HG03175 (cell line): Measurements from ENCODE around the gene P4HB.

Experiments used
- ATAC-seq: cut with Tn5 transposase; IDR thresholded peaks from one replicate; pipeline ENCODE4 v1.9.1; 2021; ENCODE audit warnings: mild to moderate bottlenecking, moderate library complexity; ENCODE audit not compliant: unreplicated experiment

P4HB gene

DNA sequence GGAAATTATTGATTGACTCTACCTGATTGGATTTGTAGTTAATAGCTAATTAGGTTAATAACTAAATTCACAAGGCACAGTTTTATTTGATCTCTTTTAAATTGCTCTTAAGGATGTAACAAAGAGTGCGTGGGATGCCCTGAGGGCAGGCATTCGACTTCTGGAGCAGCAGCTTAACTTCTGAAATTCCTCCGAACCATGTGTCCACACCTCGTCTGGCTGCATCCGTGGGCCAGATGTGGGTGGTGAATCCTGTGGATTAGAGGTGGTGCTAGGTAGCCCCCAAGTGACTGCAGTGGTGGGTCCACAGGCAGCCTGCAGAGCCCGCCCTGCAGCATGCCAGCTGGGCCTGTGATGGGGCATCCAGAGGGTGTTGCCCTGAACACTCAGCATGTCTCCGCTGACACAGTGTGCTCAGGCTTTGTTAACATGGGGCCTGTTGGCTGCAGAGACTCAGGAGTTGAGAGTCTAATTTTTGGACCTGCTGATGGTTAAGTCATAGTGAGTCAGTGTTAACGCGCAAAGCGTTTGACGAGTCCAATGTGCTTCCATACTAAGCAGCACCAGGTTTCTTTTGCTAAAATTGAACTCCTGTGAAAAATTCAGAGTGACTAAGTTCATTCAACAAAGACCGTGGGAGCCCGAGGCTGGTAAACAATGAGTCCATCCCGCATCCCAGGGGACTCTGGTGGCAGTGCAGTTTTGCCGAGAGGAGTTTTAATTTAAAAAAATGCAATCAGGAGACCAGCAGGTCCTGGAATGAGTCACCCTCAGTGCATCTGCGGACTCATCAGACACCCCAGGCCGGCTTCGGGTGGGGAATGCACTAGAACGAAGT lies 37.9 kb upstream of the P4HB start:
- ATAC-seq, result no peak

DNA sequence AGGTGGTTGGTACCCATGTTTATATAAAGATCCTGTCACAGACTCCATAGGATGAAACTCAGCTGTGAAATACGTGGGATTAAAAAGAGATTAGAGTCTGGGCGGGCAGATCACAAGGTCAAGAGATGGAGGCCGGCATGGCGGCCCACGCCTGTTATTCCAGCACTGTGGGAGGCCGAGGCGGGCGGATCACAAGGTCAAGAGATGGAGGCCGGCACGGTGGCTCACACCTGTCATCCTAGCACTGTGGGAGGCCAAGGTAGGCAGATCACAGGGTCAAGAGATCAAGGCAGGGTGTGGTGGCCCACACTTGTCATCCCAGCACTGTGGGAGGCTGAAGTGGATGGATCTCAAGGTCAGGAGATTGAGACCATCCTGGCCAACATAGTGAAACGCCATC lies 35.1 kb upstream of the P4HB start:
- no peak for ATAC-seq

DNA sequence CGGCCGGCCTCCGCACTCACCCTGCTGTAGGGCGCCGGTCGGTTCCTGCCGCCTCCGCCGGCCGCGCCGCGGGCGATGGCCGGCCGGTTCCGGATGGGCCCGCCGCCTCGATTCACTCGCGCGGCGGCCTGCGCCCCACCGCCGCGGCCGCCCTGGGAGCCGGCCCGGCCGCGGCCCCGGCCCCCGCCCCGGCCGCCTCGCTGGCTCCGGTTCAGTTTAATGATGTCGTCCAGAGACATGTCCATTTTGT lies 30.9 kb upstream of the P4HB start:
- ATAC-seq, result no peak

DNA sequence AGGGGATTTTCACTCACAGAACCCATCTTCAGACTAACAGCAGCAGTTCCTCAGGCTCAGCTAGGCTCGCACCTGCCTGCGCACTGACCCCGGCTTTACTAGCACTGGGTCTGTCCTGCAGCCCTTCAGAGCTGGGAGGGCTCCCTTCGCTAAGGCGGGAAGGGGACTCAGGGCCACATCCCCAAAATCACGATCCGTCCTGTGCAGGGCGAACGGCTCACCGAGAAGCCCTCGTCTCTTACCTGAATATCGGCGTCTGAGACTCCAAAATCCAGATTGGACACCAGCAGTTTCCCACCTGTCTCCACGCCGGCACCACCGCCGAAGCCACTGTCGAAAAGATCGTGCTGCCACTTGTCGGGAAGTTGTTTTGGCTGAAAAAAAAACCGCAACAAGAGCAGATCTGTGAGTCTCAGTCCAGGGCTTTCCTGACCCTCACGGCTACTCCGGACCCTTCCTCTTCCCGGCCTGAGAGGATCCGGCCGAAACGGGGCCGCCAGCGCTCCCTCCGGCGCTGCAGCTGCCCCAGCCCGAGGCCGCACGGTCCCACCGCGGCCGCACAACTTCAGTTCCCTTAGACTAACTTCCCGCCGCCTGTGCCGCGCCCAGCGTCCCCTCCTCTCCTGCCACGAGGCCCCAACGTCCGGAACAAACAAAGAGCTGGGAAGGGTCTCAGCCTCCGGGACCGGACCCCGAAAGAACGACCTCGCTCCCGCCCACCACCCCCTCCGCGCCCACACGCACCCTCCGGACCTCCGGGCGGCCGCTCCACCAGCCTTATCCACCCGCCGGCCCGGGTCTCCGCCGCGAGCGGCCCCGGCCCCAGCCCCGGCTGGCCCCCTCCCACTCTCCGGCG lies 30.3 kb upstream of the P4HB start:
- ATAC-seq, result peak; percentile 7

DNA sequence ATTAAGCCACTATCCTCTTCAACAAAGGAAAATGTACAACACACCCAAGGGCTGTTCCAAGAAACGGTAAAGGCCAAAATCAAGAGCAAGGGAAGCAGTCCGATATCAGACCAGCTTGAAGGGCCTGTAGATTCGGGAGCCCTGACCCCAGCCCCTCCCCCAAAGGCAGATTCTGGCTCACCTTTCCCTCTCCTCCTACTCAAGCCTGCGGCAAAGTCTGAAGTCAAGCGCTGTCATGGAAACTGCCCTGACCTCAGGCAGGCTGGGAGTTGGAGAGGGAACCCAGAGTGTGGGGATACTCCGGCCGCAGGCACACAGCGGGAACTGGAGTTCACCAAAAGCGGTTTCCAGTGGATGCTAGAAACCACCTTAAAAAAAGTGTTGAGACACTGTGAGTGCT lies 29.3 kb upstream of the P4HB start:
- ATAC-seq, result no peak

DNA sequence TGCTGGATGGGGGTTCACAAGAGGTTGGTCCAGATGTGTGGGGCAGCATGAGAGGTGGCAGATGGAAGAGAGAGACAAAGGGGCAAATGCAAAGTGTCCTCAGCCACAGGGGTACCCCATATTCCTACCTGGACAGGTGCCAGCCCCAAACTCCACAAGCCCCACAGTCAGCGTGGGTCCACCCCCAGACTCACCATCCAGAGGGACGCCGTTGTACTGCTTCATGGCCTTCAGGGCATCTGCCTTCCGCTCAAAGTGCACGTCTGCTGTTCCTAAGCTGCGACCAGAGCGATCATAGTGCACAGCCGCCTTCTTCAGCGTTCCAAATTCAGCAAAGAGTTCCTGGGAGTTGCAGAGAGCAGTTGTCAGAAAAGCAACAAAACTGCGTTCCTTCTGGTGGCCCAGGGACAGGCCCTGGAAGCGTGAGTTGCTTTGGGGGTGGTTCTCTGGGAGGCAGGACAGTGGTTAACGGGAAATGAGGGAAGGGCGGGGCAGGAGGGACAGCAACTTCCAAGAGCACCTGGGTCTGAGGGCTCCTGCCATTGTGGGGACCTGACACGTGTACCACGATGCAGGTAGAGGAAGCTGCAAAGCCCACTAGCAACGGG lies 28.8 kb upstream of the P4HB start:
- ATAC-seq, result no peak

DNA sequence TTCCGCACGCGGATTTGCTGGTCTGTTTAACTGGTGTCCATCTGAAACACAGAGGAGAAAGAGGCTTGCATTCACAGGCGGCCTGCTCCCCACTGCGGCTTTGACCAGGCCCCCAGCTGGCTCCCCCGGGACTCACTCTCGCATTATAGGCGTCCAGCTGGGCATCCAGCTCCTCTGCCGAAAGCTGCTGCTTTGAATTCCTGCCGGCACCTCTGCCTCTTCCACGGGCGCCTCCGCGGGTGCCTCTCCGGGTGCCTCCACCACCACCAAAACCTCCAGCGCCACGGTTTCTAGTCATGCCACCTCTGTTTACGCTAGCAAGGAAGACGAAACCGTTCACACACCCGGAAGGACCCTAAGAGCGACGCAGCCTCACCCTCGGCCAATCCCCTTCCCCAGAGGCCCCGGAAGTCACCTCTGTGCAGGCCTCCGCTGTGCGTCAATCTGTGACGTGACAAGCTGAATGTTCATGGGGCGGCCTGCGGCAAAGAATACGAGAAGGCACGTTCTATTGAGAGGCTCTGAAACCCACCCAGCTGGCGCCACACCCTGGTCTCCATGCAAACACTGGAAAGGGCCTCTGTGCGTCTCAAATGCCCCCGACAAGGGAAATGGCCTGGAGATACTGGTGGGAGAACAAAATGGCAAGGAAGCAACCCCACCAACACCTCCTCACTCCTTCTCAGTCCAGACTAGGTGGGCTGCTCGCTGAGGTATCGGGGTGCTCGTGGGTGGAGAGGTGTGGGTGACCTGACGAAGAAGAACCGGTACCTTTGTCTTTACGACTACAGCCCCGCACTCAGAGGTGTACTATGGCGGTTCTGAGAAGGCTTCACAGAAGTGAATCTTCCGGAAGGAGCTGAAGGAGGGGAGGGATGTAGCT lies 28.0 kb upstream of the P4HB start:
- no peak for ATAC-seq

DNA sequence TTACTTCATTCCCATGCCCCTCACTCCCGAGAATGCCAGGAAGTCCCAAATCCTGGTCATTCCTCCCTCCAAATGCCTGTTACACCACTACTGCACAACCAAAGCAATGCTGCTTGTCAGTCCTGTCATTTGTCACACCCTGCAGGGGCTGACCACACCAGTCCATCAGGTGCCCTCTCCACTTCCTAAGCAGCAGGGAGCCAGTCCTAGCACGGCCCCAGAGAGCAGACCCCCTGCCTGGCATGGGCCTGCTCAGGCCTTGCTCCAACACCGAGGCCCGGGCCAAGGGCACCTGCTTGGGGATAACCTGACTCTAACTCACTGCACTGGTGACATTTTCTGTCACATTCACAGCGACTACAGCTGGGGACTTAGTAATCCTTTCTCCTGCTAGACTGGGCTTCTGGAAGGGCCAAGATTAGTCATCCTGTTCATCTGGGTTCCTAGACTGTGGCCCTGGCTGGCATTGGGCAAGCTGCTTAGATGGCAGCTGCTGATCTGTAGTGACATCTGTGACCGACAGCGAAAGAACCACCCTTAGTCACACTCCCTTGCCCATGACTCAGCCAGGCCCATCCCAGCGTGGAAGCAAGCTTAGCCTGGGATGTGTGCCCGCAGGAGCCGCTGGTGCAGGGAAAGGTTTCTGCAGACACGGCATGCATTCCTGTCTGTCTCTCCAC lies 25.7 kb upstream of the P4HB start:
- no peak for ATAC-seq

DNA sequence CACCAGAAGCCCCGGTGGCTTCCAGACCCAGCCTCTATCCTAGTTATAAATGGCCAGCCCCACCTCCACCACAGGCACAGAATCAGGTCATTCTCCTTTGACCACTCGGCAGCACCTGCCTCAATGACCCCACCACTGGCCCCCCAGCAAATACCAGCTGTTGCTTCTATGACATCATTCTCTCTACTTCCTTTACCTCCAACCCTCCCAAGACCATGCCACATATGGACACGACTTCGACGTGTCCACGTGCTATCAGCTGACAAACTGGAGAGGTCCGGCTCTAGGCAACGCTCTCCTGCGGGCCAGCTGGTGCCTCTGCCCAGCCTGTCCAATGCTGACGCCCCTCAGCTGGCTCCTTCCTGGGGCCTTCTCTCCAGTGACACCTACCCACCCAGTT lies 25.1 kb upstream of the P4HB start:
- ATAC-seq, result no peak

DNA sequence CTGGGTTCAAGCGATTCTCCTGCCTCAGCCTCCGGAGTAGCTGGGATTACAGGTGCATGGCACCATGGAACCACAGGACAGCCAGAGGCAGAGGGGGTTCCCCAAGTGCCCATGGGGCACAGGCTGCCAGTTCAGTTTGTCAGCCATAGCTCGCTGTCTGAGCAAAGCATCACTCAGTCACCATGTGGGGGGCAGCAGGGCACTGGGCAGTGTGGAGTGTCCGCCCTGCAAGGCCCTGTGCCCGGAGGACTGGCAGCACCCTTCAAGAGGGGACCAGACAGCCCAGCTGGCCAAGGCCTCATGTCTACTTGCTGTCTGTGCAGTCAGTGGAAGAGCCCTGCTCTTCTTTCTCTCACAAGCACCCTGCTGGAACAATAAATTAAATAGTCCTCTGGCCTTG lies 24.6 kb upstream of the P4HB start:
- ATAC-seq, result no peak

DNA sequence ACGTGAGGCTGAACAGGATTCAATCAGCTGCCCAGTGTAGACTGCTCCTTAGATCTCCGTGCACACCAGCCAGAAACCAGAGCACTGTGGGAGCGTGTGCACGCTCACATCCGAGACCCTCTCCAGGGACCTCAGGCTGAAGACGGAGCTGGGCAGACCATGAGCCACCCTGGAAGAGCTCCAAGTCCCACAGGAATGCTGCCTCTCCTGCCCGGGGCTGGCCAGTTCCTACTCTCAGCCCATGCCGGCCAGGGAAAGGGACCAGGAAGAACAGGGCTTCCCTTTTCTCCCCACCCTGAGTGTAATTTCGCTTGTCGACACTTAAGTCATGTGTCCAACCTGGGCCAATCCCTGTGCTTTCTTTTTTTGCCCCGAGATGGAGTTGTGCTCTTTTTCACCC lies 24.2 kb upstream of the P4HB start:
- ATAC-seq, result no peak

DNA sequence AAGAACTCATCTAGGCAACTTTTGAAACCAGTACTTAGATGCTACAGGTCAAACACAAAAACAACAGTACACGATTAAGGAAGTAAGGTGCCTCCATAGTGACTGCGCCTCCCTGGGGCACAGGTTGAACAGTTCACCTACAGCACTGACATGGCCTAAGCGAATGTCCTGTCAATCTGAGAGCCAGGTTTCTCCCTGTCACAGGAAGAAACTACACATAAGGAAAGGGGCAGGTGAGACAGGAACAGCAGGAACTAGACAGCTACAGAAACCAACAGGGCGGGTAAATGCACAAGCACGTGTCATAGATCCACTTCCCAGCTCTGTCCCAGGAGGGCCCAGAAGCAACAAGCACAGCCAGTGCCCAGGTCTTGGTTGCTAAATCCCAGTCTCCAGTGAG lies 18.8 kb upstream of the P4HB start:
- ATAC-seq, result no peak

DNA sequence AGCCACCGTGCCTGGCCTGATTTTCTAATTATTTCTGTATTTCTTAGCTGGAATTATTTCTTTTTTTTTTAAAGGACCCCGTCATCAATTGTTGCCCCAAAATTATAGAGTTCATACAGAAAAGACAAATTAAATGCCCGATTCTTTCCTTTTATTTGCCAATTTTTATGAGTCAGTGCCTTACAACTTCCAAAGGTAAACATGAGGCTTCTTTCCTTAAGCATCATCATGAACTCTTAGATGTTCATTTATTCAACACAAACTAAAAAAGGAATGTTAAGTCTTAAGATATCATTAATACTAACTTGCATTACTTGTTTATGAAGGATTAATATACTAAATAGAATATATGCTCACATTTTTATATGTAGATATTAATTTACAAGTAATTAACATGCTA lies 18.0 kb upstream of the P4HB start:
- no peak for ATAC-seq

DNA sequence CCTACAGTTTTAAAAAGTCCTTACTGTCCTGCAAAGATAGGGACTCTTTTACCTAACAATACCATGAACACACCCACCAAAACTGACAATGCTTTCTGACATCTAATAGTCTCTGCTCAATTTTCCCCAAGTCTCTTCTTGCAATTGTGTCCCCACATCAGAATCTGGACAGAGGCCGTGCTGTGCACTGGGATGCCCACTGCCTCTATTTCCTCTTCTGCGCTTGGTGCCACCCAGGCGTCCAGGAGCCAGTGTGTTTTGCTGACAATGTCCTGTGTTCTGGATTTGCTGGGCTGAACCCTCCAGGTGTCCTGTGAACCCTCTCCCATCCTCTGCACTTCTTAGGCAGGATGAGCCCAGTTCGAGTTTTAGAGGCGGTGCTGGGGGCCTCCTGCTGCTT lies 17.2 kb upstream of the P4HB start:
- no peak for ATAC-seq

DNA sequence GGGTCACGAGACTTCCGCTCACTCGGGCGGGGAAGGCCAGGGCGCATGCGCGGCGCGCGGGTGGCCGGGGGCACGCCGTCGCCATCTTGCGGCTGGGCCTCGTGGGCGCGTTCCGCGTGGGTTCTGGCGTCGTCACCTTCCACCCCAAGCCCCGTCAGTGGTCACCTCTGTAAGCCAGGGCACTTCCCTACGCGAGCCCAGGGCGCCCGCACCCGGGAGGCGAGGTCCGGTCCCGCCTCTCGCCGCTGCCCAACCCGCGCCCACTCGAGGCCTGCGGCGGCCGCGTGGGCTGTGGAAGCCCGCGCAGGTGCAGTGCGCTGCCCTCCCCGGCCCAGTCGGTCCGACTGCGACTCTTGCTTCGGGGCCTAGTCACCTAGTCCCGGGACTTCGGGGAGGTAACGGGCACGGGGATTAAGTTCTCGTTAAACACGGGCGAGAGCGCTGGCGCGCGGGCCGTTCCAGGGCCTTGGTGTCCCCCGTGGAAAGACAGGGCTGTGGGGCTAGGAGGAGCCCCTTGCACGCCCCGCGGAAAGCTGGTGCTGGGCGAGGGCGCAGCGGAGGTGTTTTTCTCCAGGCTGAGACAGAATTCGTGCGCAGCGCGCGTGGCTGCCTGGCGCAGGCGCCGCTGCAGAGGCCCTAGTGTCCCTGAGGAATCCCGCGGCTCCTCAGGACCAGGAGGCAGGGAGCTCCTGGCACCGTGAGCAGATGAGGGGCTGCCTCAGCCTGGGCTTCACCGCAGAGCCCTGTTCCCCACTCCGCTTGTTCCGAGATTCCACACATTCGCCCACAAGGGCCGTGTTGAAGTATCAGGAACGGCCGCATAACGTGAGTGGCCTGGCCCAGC lies 11.3 kb upstream of the P4HB start:
- peak; percentile 59 for ATAC-seq

DNA sequence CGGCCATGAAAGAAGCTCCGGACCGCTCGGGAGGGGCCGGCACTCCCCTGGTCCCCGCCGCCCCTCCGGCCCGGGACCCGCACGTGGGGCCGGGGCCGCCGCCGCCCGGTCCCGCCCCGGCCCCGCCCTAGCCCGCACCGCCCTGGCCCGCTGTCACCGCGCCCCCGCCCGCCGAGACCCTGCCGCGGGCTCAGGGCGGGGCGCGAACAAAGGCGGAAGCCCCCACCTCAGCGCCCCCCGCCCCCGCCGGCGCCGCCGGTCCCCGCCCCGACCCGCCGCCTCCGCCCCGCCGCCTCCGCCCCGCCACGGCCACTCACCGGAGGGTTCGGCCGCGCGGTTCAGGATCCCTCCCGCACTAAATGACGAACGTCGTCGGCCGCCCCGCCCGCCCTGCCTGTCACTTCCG lies 10.6 kb upstream of the P4HB start, which contains the start of gene ARHGDIA:
Gene ARHGDIA (minus strand): TSS at position 357 of the 406 bp plus-strand sequence. CDS start 1,407 bp downstream, outside the sequence.
- peak; percentile 18 for ATAC-seq

DNA sequence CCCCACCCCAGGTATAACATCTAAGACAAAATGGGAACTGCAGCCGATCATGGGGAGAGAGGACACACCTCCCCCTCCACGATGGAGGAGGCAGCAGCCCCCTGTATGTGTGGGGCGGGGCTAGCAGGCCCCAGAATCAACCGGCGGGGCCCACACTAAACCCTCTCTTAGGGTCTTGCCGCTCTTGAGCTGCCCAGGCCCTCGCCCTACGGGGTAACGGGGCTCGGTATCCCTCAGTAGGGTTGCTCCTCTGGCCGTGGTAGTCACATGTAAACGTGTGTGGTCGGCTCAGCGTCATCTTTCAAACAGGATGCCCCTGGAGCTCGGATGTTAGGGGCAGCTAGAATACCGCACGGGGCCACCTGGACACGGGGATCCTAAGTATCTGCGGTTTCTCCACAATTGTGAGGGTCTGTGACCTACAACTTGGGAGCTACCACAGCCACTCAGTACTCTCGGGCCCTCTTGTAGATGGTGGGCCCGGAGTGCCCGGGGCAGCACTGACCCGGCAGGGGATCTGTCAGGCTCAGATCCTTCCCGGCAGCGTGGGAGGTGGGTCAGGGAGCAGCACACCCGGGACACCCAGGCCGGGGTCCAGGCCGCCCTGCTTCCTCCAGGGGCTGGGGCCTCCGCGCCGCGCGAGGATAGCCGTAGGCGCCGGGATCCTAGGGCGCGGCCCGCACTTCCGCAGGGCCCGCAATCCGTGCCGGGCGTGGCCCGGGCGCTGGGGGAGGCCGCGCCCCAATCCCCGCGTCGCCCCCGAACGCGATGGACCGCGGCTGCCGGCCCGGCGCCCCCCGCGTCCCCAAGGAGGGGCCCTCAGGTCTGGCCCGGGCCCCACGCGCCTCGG lies 10.0 kb upstream of the P4HB start:
- ATAC-seq, result peak; percentile 16
